Astrocyte of the hippocampus (primary cell): ENCODE results near the gene PRR12.

Experiments
- DNase-seq: peaks from one replicate; pipeline ENCODE4 v3.0.0; 2011; ENCODE audit warnings: low read depth, low spot score

The PRR12 gene, protein sequence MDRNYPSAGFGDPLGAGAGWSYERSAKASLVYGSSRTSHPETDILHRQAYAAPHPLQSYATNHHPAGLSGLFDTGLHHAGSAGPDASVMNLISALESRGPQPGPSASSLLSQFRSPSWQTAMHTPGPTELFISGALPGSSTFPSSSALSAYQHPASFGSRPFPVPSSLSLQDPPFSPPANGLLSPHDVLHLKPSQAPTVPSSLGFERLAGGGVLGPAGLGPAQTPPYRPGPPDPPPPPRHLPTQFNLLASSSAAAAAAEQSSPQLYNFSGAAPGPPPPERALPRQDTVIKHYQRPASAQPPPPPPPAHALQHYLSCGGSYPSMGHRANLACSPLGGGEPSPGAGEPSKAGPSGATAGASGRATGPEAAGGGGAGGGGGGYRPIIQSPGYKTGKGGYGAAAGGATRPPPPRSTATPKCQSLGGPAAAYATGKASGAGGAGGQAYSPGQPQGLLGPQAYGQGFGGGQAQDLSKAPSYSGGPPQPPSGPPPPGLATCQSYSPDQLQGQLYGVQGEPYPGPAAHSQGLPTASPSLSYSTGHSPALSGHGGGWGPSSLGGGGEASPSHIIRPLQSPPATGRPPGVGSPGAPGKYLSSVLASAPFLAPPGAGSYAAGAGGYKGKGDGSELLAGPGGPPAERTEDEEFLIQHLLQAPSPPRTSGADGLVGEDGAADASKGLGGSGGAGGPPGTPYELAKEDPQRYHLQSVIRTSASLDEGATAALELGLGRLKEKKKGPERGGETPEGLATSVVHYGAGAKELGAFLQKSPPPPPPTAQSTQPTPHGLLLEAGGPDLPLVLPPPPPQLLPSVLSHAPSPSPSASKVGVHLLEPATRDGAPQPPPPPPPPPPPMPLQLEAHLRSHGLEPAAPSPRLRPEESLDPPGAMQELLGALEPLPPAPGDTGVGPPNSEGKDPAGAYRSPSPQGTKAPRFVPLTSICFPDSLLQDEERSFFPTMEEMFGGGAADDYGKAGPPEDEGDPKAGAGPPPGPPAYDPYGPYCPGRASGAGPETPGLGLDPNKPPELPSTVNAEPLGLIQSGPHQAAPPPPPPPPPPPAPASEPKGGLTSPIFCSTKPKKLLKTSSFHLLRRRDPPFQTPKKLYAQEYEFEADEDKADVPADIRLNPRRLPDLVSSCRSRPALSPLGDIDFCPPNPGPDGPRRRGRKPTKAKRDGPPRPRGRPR (N-terminal part only)

DNA sequence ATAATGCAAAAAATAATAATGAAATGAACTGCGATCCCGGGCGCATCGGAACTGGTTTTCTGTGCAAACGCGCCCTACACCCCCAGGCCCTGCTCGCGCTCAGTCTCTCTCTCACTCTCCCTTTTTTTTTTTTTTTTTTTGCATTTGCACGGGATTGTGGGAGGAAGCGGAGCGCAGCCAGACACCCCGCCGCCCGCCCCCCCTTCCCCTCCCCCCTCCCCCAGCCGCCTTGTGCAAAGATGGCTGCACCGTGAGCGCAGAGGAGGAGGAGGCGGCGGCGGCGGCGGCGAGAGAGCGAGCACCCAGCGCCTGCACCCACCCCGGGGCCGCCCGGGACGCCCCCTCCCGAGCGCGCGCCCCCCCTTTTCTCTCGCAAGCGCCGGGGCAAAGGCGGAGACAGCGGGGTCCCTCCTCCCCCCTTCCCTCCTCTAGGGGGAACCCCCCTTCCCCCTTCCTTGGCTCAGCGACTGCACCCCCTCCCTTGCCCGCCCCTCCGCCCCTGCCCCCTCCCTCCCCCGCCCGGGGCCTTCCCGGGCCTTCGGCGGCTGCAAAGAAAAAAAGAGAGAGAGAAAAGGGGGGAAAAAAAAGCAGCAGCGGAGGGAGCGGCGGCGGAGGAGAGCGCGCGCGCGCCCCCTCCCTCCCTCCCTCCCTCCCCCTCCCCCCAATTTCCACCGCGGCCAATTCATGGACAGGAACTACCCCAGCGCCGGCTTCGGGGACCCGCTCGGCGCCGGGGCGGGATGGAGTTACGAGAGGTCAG lies at the start of gene PRR12:
PRR12 (plus strand) TSS at position 212 of the 760 bp plus-strand sequence; CDS start at position 685, 473 bp downstream.
- peak; percentile 79 for DNase-seq

DNA sequence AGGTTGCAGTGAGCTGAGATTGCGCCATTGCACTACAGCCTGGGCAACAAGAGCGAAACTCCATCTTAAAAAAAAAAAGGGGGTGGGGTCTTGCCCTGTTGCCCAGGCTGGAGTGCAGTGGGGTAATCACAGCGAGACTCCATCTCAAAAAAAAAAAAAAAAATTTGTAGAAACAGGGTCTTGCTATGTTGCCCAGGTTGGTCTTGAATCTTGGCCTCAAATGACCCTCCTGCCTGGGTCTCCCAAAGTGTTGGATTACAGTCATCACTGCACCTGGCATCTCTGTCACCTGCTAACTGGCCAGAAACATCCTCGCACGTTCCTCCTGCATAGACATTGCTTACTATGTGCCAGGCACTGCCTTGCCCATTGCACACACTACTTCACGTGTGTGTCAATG lies 49.1 kb upstream of the PRR12 start:
- DNase-seq = no peak

DNA sequence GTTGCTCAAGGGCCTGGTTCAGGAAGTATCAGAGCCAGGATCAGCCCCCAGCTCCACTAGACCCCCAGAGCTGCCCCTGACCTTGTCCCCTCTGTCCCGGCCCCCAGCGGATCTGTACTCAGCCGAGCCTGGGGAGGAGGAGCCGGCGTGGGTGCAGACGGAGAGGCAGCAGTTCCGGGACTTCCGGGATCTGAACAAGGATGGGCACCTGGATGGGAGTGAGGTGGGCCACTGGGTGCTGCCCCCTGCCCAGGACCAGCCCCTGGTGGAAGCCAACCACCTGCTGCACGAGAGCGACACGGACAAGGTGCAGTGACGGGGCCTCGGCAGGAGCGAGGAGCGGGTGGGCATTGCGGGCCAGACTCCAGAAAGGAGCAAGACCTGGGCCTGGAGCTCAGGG lies 48.5 kb upstream of the PRR12 start:
- DNase-seq = no peak

DNA sequence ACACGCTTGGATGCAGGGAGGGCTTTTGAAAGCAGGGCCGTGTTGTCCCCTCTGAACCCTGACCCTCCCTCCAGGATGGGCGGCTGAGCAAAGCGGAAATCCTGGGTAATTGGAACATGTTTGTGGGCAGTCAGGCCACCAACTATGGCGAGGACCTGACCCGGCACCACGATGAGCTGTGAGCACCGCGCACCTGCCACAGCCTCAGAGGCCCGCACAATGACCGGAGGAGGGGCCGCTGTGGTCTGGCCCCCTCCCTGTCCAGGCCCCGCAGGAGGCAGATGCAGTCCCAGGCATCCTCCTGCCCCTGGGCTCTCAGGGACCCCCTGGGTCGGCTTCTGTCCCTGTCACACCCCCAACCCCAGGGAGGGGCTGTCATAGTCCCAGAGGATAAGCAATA lies 48.0 kb upstream of the PRR12 start:
- no peak for DNase-seq

DNA sequence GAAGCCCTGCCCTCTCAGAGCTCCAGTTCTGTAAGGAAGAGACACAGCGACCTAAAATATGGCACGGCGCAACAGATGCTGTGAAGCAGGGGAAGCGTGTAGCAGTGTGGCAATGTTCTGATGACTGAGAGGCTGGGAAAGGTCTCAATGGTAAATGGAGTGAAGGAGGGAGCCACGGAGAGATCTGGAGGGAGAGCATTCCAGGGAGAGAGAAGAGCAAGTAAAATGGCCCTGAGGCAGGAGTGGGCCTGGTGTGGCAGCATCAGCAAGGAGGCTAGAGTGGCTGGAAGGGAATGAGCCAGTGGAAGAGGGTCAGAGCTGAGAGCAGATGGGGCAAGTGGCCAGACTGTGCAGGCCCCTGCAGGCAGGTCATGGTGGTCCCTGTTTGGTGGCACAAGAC lies 46.8 kb upstream of the PRR12 start:
- no peak for DNase-seq

DNA sequence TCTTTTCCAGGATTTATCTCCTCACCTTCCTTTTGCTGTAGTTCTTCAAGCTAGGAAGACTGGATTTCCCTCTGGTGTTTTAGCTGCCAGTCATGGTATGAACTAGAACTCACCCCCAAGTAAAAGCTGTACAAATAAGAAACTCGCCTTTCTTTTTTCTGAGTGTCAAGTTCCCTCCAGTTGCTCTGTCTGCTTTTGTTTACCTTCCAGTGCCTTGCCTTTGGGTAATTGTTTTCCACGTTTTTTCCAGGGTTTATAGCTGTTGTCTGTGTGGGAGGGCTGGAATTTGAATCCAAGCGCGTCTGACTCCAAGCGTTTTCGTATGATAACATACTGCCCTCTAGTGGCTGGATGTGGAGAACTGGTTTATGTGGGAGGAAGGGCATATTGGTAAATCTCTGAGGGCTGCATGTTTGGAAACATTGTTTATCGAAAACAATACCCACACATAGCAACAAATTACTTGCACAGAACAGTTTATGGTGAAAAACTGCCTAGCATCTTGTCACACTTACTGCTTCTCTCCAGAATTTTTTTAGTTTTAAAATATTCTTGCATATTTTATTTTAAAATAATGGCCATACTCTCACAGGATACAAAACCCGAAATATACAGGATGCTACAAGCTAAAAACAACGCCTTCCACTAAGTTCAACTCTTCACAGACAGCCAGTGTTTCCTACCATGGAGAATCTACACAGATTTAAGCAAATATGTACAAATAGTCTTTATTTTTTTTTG lies 44.0 kb upstream of the PRR12 start:
- DNase-seq = peak; percentile 93

DNA sequence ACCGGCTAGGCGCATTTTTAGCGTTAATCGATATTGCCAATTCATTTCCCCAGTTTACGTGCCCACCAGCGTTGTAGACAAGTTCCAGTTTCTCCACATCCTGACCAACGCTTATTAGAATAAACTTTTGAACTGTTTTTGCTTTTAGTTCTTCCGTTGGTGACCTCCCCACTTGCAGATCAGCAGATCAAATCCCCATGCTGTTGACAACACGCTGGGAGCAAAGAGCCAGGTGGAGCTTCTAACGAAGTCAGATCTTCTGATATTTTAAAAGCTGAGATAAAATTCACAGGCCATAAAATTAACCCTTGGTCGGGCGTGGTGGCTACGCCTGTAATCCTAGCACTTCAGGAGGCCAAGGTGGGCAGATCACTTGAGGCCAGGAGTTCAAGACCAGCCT lies 41.9 kb upstream of the PRR12 start:
- DNase-seq = no peak

DNA sequence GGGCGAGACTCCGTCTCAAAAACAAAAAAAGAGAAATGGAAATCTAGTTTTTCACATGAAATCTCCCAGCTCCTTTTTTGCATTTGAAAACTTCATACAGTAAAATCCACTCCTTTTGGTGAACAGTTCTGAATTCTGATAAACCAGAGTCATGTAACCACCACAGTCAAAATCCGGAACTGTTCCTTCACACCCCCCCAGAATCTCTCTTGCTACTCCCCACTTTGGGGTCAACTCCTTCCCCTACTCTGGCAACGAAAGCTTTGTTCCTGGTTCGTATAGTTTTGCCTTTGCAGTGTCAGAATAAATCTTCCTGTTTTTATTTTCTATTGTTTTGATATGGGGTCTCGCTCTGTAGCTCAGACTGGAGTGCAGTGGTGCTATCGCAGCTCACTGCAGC lies 39.5 kb upstream of the PRR12 start:
- no peak for DNase-seq

DNA sequence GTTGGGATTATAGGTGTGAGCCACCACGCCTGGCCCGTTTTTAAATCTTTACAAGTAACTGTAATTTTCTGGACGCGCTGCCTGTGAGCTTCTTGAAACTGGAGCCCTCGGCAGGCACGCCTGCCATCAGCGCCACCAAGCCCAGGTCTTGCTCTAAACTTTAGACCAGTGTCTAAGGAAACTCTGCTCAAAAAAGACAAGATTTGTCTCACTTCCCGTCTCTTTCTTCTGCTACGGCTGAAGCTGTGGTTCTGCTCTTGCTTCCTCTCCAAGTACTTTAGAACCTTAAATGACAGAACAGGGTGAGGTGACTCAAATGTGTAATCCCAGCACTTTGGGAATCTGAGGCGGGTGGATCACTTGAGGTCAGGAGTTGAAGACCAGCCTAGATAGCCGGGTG lies 38.2 kb upstream of the PRR12 start:
- no peak for DNase-seq

DNA sequence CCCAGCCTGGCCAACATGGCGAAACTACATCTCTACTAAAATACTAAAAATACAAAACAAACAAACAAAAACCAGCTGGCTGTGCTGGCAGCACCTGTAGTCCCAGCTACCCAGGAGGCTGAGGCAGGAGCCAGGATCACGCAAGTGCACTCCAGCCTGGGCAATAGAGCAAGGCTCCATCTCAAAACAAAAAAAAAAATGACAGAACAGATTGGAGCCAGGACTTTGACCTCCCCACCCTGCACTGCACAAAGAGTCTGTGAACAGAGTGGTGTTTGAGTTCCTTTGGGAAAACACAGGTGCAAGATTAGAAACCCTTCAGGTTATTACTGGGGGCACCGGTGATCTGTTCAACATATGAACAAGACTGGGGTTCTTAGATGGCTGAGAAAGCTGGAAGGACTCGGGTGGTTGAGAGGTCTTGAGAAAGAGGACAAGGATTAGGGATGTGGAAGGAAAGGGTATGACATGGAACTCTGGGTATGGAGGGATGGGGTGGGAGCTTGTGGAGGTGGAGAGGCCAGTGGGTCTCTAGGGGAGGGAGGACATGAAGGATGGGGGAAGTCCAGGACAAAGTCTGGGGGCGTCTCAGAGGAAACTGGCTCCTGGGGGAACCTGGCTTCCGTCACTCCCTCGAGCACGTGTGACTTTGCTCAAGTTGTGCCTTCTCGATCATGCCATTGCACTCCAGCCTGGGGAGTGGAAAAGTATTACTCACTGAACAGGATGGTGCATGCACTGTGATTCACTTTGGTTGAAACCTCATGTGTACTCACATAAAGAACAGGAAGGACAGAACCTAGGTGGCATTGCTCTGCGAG lies 37.3 kb upstream of the PRR12 start:
- peak; percentile 58 for DNase-seq

DNA sequence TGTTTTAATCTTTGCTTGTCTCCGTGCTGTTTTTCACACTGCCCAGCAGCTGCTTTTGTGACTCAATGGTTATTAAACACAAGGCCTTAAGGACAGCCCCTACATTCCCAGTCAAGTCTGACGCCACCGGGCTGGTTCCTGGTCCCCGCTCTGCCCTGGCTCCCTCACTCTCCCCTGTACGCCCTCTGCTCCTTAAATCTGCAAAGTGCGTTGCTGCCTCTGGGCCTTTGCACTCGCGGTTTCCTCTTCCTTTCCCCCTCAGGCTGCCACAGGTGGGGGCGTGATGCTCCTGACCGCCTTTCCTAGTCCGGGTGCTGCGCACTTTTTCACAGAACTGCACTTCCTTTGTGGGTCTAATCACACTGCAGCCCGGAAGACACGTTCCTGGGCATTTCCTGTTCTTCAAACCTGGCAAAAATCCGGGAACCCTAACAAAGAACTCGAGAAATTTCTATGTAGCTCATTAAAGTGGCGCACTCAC lies 36.2 kb upstream of the PRR12 start:
- DNase-seq = no peak

DNA sequence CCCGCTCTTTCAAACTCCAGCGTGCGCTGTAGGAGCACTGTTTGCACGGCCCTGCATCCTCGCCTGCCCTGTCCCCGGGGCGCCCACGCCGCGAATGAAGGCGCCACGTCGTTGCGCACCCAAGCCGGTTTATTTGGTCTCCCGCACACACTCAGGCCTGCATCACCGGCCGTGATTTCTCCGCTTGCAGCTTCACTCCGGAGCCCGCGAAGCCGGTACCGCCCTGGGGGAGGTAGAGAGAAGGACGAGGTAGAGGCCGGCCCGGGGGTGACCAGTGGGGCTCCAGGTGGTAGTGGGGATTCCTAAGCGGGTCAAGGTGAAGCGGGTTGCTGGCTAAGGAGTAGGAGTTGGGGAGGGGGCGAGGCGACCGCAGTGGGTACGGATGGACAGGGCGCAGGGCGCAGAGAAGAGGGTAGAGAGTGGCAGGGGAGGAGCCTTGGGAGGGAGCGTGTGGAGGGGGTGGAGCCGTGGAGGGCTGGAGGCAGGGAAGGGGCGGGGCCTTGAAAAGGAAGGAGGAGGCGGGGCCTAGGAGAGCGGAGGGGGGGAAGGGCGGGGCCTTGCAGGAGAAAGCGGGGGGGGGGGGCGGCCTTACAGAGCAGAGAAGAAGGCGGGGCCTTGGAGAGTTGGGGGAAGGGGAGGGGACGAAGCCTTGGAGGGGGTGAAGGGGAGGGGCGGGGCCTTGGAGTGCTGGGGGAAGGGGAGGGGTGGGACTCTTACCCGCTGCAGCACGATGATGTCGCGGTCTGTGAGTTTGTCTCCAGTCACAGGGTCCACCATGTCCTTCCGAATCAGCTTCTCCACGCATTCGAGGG lies 35.2 kb upstream of the PRR12 start:
- DNase-seq = peak; percentile 75

DNA sequence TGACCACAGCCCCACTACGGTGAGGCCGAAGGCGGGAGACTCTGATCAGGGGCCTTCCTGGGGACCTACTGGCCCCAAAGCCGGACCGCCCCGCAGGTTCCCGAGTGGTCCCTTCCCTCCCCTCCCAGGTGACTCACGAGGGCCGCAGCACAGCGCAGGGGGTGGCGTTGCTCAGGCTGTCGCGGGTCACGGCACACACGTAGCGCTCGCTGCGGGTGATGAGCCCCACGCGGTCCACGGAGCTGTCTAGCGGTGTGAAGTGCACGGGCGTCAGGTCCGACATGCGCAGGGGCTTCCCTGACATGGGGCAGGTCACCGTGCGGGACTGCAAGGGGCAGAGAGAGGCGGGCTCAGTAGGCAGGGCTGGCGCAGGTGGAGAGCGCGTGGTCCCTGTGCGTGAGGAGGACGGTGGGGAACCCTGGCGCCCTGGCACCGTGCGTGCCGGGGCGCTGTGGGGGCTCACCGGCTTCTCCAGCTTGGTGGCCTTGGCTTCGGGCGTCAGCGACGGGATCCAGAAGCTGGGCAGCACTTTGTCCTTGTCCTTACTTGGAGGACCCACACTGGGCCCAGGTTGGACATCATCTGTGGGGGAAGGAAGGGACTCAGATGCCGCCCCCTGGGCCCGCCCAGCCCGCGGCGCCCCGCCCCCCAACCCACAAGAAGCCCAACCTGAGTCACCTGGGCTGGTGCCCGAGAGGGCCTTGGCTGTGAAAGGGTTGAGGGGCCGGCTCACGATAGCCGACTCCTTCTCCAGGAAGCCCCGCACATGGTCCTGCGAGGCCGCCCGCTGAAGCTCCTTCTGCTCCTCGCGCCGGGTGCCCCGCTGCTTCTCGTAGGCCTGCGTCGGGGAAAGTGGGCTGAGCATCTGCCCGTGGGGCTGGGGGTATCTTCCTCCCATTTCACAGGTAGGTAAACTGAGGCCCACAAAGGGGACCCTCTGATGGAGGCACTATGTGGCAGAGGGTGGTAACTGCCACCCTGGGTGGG lies 34.3 kb upstream of the PRR12 start:
- DNase-seq = peak; percentile 42

DNA sequence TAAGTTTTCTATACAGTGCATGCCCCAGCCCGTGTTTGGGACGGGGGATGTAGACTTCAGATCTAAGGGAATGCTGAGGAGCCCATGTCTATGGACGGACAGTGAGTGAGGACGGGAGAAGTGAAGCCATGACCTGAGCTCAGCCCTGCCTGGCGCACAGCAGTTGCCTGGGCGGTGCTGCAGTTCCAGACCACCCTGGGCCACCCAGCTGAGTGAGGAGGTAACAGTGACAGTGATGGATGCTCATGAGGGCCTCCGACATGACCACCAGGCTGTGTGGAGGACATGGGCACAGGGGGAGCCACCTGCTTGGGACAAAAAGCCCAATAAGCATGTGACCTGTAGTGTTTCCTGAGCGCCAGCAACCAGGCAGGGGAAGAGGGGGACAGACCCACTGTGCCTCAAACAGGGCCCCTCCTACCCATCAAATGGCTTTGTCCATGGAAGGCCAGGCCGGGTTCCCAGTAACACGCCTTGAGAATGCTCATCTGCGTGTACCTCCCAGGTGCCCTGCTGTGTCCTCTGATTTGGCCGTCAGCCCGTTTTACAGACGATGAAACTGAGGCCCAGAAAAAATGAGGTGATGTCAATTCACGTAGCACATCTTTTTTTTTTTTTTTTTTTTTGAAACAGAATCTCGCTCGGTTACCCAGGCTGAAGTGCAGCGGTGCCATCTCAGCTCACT lies 33.2 kb upstream of the PRR12 start:
- no peak for DNase-seq

DNA sequence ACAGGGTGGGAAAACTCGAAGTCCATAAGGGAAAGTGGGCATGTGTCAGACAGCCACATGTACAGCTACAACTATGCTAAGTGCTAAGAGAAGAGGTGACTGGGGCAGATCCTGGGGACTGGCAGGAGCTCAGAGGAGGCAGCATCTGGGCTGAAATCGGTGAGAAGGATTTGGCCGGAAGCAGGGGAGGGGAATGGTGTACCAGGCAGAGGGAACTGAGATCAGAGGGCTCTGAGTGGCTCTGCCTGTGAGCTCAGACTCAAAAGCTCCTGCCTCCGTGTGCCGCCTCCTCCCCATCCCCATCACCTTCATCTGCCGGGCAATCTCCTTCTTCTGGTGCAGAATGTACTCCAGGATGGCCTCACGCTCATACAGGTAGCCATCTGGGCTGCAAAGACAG lies 32.4 kb upstream of the PRR12 start:
- no peak for DNase-seq

DNA sequence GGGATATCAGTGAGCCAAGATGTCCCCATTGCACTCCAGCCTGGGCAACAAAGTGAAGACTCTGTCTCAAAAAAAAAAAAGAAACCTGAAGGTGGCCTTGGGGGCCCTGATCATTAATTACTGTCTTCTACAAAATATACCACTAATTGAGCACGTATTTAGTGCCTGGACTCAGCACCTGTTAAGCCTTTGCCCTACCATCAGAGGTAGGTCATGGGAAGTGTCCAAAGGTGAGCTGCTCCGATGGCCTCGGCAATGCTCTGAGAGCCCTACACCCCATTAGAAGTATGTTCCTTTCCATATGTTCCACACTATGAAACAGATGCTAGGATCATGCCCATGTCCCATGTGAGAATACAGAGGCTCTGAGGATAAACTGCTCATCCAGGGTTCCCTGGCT lies 31.5 kb upstream of the PRR12 start:
- DNase-seq = no peak

DNA sequence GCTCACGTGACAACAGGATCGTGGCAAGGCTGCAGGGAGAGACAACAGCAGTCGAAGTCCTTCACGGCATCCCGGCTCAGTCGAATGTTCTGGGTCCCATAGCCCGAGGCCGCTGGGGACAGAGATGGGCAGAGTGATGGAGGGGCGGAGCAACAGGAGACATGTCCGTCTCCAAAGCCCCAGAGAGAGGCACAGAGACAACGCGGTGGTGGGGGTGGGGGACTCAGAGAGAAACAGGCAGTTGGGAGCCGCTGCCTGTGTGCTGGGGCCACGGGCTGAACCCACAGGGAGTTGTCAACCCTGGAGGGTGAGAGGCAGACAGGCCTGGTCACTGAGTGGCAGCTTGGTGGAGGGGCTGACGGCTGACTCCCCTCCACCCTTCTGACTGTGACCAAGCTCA lies 31.1 kb upstream of the PRR12 start:
- DNase-seq = no peak
